IMR-90 (cell line): ENCODE results near the gene ANXA3. TPM values are rescaled to one million over a fixed set of nuclear protein-coding genes. Genes with fewer than 3 reads are reported as not detected.

Source experiments
- ATAC-seq: fragments of 200-7000 bp; cut with Tn5 transposase; 2 replicates; pipeline ENCODE4 v1.9.1; 2020; ENCODE audit warnings: low read depth, mild to moderate bottlenecking, moderate library complexity
- BruUV-seq: library from RNA; stranded (reverse); fragments of 400-500 nt; replicated peaks from 2 replicates; lab custom pipeline; 2021; lab: Mats Ljungman, UMichigan
- CTCF ChIA-PET: fragments of 300-600 bp; formaldehyde crosslinking; extraction: SDS; loops from one replicate; lab custom pipeline; 2021; ENCODE audit warnings: antibody characterized with exemption; lab: Yijun Ruan, JAX
- POLR2A ChIA-PET: fragments of 300-600 bp; sonication (Branson Sonifier 250); formaldehyde crosslinking; loops from one replicate; lab custom pipeline; 2022; ENCODE audit warnings: antibody characterized with exemption; ENCODE audit not compliant: unreplicated experiment; lab: Charles Lee
- DNase-seq: peaks from one replicate; pipeline ENCODE4 v3.0.0; 2013
- H2AFZ ChIP-seq: replicated peaks from 2 replicates; pipeline ENCODE3; 2013; ENCODE audit warnings: low read length, mild to moderate bottlenecking; ENCODE audit not compliant: poor library complexity
- H2AK5ac ChIP-seq: 2 replicates; pipeline ENCODE4 v1.6.1; 2013; ENCODE audit warnings: low read depth, low read length, inconsistent platforms
- H2AK9ac ChIP-seq: replicated peaks from 2 replicates; pipeline ENCODE3; 2013; ENCODE audit warnings: mild to moderate bottlenecking, low read depth, low read length, moderate library complexity; ENCODE audit not compliant: poor library complexity
- H2BK120ac ChIP-seq: 2 replicates; pipeline ENCODE4 v1.6.1; 2013; ENCODE audit warnings: low read depth, low read length, inconsistent platforms
- H2BK15ac ChIP-seq: 3 replicates; pipeline ENCODE4 v1.6.1; 2013; ENCODE audit warnings: low read depth, low read length, inconsistent platforms
- H2BK20ac ChIP-seq: 2 replicates; pipeline ENCODE4 v1.6.1; 2013; ENCODE audit warnings: low read depth, mild to moderate bottlenecking, inconsistent platforms, low read length, moderate library complexity
- H2BK5ac ChIP-seq: 2 replicates; pipeline ENCODE4 v1.6.1; 2013; ENCODE audit warnings: mild to moderate bottlenecking, low read depth, low read length, inconsistent platforms; ENCODE audit not compliant: poor library complexity, severe bottlenecking
- H3K14ac ChIP-seq: replicated peaks from 2 replicates; pipeline ENCODE4 v1.6.1; 2013; ENCODE audit warnings: low read depth, low read length, inconsistent platforms
- H3K18ac ChIP-seq: 2 replicates; pipeline ENCODE4 v1.6.1; 2013; ENCODE audit warnings: low read depth, low read length, control low read depth
- H3K23ac ChIP-seq: 2 replicates; pipeline ENCODE4 v1.6.1; 2013; ENCODE audit warnings: low read depth, low read length, inconsistent platforms
- H3K27ac ChIP-seq: 2 replicates; pipeline ENCODE4 v1.5.1; 2013; ENCODE audit warnings: mild to moderate bottlenecking, control low read depth, low read length; ENCODE audit not compliant: insufficient read depth
- H3K27me3 ChIP-seq: 2 replicates; pipeline ENCODE4 v1.6.1; 2013; ENCODE audit warnings: low read length; ENCODE audit not compliant: control insufficient read depth, insufficient read depth
- H3K36me3 ChIP-seq: 2 replicates; pipeline ENCODE4 v1.6.1; 2013; ENCODE audit warnings: low read length, mixed read lengths; ENCODE audit not compliant: control insufficient read depth, insufficient read depth
- H3K4ac ChIP-seq: 2 replicates; pipeline ENCODE4 v1.6.1; 2013; ENCODE audit warnings: low read depth, low read length, inconsistent platforms
- H3K4me1 ChIP-seq: 2 replicates; pipeline ENCODE4 v1.6.1; 2013; ENCODE audit warnings: low read length, mixed read lengths; ENCODE audit not compliant: control insufficient read depth, insufficient read depth
- H3K4me2 ChIP-seq: 2 replicates; pipeline ENCODE4 v1.6.1; 2013; ENCODE audit warnings: low read depth, mild to moderate bottlenecking, control low read depth, low read length, moderate library complexity
- H3K4me3 ChIP-seq: 2 replicates; pipeline ENCODE4 v1.5.1; 2013; ENCODE audit warnings: low read depth, mild to moderate bottlenecking, control low read depth, low read length, moderate library complexity; ENCODE audit not compliant: insufficient read depth
- H3K56ac ChIP-seq: 2 replicates; pipeline ENCODE4 v1.6.1; 2013; ENCODE audit warnings: low read length, inconsistent platforms; ENCODE audit not compliant: insufficient read depth; ENCODE audit errors: extremely low read depth
- H3K79me1 ChIP-seq, 2 experiments: 2 replicates each; pipeline ENCODE4 v1.6.1; 2013; ENCODE audit warnings: low read length in 2 of 2, inconsistent platforms in 1 of 2, low read depth in 1 of 2
- H3K9ac ChIP-seq: 2 replicates; pipeline ENCODE4 v1.6.1; 2013; ENCODE audit warnings: low read depth, low read length, control low read depth
- H3K9me1 ChIP-seq: 2 replicates; pipeline ENCODE4 v1.6.1; 2013; ENCODE audit warnings: low read length, inconsistent platforms; ENCODE audit not compliant: insufficient read depth
- H3K9me3 ChIP-seq: 2 replicates; pipeline ENCODE4 v1.6.1; 2013; ENCODE audit warnings: low read length; ENCODE audit not compliant: control insufficient read depth, insufficient read depth
- H4K20me1 ChIP-seq: 2 replicates; pipeline ENCODE4 v1.6.1; 2013; ENCODE audit warnings: low read length, inconsistent platforms; ENCODE audit not compliant: insufficient read depth
- H4K5ac ChIP-seq: 2 replicates; pipeline ENCODE4 v1.6.1; 2013; ENCODE audit warnings: mild to moderate bottlenecking, low read depth, low read length, control low read depth
- H4K8ac ChIP-seq, 2 experiments: 2 replicates each; pipeline ENCODE4 v1.6.1; 2013; ENCODE audit warnings: low read depth in 2 of 2, low read length in 2 of 2, control low read depth in 1 of 2, inconsistent platforms in 1 of 2
- H4K91ac ChIP-seq: 2 replicates; pipeline ENCODE4 v1.6.1; 2013; ENCODE audit warnings: low read depth, low read length, inconsistent platforms; ENCODE audit not compliant: insufficient read depth
- CTCF ChIP-seq: conservative IDR thresholded peaks from 2 replicates; pipeline ENCODE4 v1.5.1; 2012; ENCODE audit warnings: mild to moderate bottlenecking, low read depth, low read length, improper control_type of control experiment
- ELK1 ChIP-seq: fragments of 150-350 bp; IDR thresholded peaks from 2 replicates; pipeline ENCODE4 v1.6.1; 2016; ENCODE audit warnings: low read depth, mild to moderate bottlenecking, low read length, moderate library complexity, borderline replicate concordance
- MXI1 ChIP-seq: IDR thresholded peaks from 2 replicates; pipeline ENCODE4 v1.6.1; 2012; ENCODE audit warnings: low read depth, mild to moderate bottlenecking, low read length, moderate library complexity, borderline replicate concordance
- RAD21 ChIP-seq: IDR thresholded peaks from 2 replicates; pipeline ENCODE4 v1.6.1; 2012; ENCODE audit warnings: low read length, improper control_type of control experiment
- SMC3 ChIP-seq: fragments of 150-350 bp; IDR thresholded peaks from 2 replicates; pipeline ENCODE4 v1.6.1; 2016; ENCODE audit warnings: low read depth, mild to moderate bottlenecking, antibody characterized with exemption, low read length, moderate library complexity
- USF2 ChIP-seq: fragments of 150-350 bp; IDR thresholded peaks from 2 replicates; pipeline ENCODE4 v1.6.1; 2017; ENCODE audit warnings: mild to moderate bottlenecking, antibody characterized with exemption, low read length, low read depth
- WGBS, 2 experiments: methylation state at CpG; one replicate each; pipeline versions ENCODE4 v1.1.5 to v1.1.7; 2013; ENCODE audit warnings: missing lambda C conversion rate in 2 of 2; ENCODE audit not compliant: insufficient read length in 1 of 2; ENCODE audit errors: extremely low coverage in 2 of 2; 5-methylcytosine and 5-hydroxymethylcytosine counted together
- dilution Hi-C: fragments of 300-500 bp; cut with HindIII; formaldehyde crosslinking; loops from one replicate; pipeline ENCODE4 v1.14.3; 2018; ENCODE audit warnings: low sequenced_read_pairs; ENCODE audit not compliant: unreplicated experiment
- in situ Hi-C: fragments of 300-500 bp; cut with MboI; formaldehyde crosslinking; loops from 3 replicates; pipeline ENCODE4 v1.14.3; 2019; ENCODE audit warnings: low sequenced_read_pairs, inconsistent platforms, mixed read lengths
- intact Hi-C: fragments of 100-400 bp; cut with micrococcal nuclease; formaldehyde crosslinking; loops from 2 replicates; pipeline ENCODE4 v1.10.0; 2022
- polyA plus RNA-seq, 3 experiments: library from polyadenylated mRNA; depleted of rRNA; stranded (reverse); fragments of >200 nt; gene quantifications; 2 replicates each; pipeline ENCODE4 v1.2.3, GENCODE V29; 2012; ENCODE audit warnings: low replicate concordance in 1 of 3
- total RNA-seq: library from RNA; depleted of rRNA; stranded (reverse); fragments of >200 nt; gene quantifications from 2 replicates; pipeline ENCODE4 v1.2.3, GENCODE V29; 2012

Gene ANXA3
- total and polyA plus RNA-seq, 2 of the 4 experiments (the other 2 are of a cell fraction) = 4.2 to 5.0 TPM

GRCh38 chr4:78517050-78517652 is 34.4 kb upstream of the ANXA3 start:
- ChIA-PET CTCF (interaction anchor here (0.7 kb wide), 1 partner anchor 1059 kb away, joined by 3 read pairs; no protein-coding TSS in a partner anchor), POLR2A (no interaction called here)
- Histone ChIP-seq H2AK5ac (no peak overlapping the region), H3K18ac (no peak overlapping the region), H3K27ac (no peak overlapping the region), H3K9ac (no peak overlapping the region), H2BK5ac (no peak overlapping the region), H3K4me1 (no peaks in the 10 kb centered on the region), H3K56ac (no peak overlapping the region), H2BK20ac (no peak overlapping the region), H3K4me3 (no peak overlapping the region), H4K20me1 (no peaks in the 10 kb centered on the region), H3K4ac (no peak overlapping the region), H3K9me1 (no peaks in the 10 kb centered on the region), H2AFZ (no peak overlapping the region), H2BK120ac (no peak overlapping the region), H3K79me1 (no peaks in the 10 kb centered on the region), H3K27me3 (peaks cover 2% of the 10 kb centered on the region; the same call in 1 of the 2 replicates), H2BK15ac (no peak overlapping the region), H4K91ac (no peak overlapping the region), H3K4me2 (no peak overlapping the region), H3K36me3 (no peaks in the 10 kb centered on the region), H4K5ac (no peak overlapping the region), H4K8ac (no peak overlapping the region), H3K23ac (no peak overlapping the region), H2AK9ac (no peak overlapping the region), H3K14ac (no peak overlapping the region), H3K9me3 (no peaks in the 10 kb centered on the region)
- ATAC-seq (peak; percentile 71), DNase-seq (peak; percentile 43)
- in situ Hi-C loops (loop anchor here (10.0 kb wide), 1 partner anchor 562 kb away; no protein-coding TSS in a partner anchor), dilution Hi-C loops (no loop called here), intact Hi-C loops (loop anchor here (1.0 to 2.0 kb wide), 3 partner anchors 348 to 558 kb away; no protein-coding TSS in a partner anchor)
- no TSS peak for BruUV-seq
- no CpG with 5 or more reads among the region's 3 CpGs for WGBS, 2 experiments
- TF ChIP-seq MXI1 (no peak), CTCF (peak; percentile 75), SMC3 (peak; percentile 69), ELK1 (no peak), USF2 (no peak), RAD21 (peak; percentile 77)
